ENCODE measurements around the gene CTLA4. TPM values are rescaled to one million over a fixed set of nuclear protein-coding genes. Genes with fewer than 3 reads are reported as not detected.
A peak's percentile ranks its signal among the peaks of the same experiment; 100 is the strongest.

The CTLA4 gene
- total RNA-seq, 2 experiments from 2014 or later: 121 to 127 TPM

DNA sequence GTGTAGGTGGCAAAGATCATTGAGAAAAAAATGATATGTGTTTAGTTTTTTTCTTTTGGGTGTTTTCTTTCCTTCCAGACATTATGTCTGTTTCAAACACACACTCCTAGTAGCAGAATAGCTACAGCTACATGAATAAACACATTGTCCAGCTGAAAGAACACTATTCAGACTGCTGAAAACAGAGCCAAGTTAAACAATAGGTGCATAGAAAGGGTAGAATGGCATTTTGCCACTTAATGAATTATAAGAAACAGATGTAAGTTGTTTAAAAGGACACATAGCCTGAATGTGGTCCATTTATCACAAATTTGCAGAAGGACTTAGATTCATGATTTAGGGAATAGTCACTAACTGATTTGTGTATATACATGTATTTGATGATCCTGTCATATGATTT, 20.1 kb downstream of the CTLA4 start:
- no peak for ATAC-seq
- peaks cover 67% of the 10 kb centered on the region for H3K4me1 Mint-ChIP-seq
- H3K27ac Mint-ChIP-seq: peak overlapping the region; percentile 68
- peaks cover 4% of the 10 kb centered on the region for H3K27me3 Mint-ChIP-seq
- intact Hi-C loops (cut with DNase I, micrococcal nuclease): loop anchor here (2.0 to 10.0 kb wide), 3 partner anchors 47 to 653 kb away; partner anchors contain the start of gene CYP20A1 (in 1 of the 2)
- DNase-seq: no peak
- H3K9me3 Mint-ChIP-seq (ENCODE audit: low read depth): no peaks in the 10 kb centered on the region
- H3K36me3 Mint-ChIP-seq (ENCODE audit: low read depth): peaks cover 2% of the 10 kb centered on the region
- POLR2A ChIA-PET: interaction anchor here (0.6 to 2.6 kb wide), 9 partner anchors 10 to 158 kb away, joined by 3 to 81 read pairs (median 6); partner anchors contain the start of gene CTLA4
- H3K4me3 Mint-ChIP-seq: no peak overlapping the region
- CTCF ChIA-PET: interaction anchor here (0.9 to 2.8 kb wide), 10 partner anchors 10 to 147 kb away, joined by 3 to 40 read pairs (median 5); partner anchors contain the start of genes CTLA4 and ICOS

- peaks cover 2% of the 10 kb centered on the region for H3K36me3 Mint-ChIP-seq (ENCODE audit: low read depth)
- DNase-seq (no peak), ATAC-seq (no peak)
- intact Hi-C loops (cut with DNase I, micrococcal nuclease): loop anchor here in 1 of 2 experiments (5.0 to 10.0 kb wide), 2 partner anchors 108 to 655 kb away; partner anchors contain the start of gene CYP20A1
- peak overlapping the region; percentile 88 for H3K27ac Mint-ChIP-seq
- H3K9me3 Mint-ChIP-seq (ENCODE audit: low read depth): no peaks in the 10 kb centered on the region
- no peak overlapping the region for H3K4me3 Mint-ChIP-seq
- POLR2A ChIA-PET: interaction anchor here (0.7 to 1.2 kb wide), 2 partner anchors 18 to 22 kb away, joined by 3 read pairs; partner anchors contain the start of gene CTLA4
- peaks cover 4% of the 10 kb centered on the region for H3K27me3 Mint-ChIP-seq
- CTCF ChIA-PET: interaction anchor here (0.6 to 1.3 kb wide), 5 partner anchors 14 to 149 kb away, joined by 3 to 7 read pairs (median 3); no protein-coding TSS in a partner anchor
- H3K4me1 Mint-ChIP-seq: peaks cover 81% of the 10 kb centered on the region
Observed at GRCh38 chr2:203889542-203889941, 22.0 kb downstream of the CTLA4 start.

DNA sequence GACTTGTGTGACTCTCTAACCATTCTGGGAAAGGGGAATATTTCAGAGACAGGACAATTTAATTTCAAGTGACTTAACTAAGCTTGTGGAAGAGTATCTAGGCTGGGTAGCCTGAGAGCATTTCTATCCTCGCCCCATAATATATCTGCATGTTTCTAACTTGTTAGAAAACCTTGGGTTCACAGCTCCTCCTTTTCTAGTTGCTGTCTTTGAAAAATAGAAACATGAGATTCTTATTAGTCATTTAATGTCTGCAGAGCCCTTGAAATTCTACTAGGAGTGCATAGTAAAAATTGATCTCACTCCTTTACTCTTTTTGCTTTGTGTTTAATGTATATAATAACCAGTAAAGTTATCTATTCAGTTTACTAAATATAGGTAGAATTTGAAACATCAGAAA, 22.4 kb downstream of the CTLA4 start:
- Mint-ChIP-seq H3K9me3 (ENCODE audit: low read depth) (no peaks in the 10 kb centered on the region), H3K4me1 (peaks cover 85% of the 10 kb centered on the region), H3K4me3 (no peak overlapping the region), H3K27ac (peak overlapping the region; percentile 88), H3K36me3 (ENCODE audit: low read depth) (peaks cover 2% of the 10 kb centered on the region), H3K27me3 (peaks cover 4% of the 10 kb centered on the region)
- DNase-seq (no peak), ATAC-seq (peak; percentile 7)
- intact Hi-C loops (cut with DNase I, micrococcal nuclease): loop anchor here (2.0 to 10.0 kb wide), 6 partner anchors 78 to 655 kb away; partner anchors contain the start of gene CYP20A1 (in 1 of the 2)
- CTCF ChIA-PET: interaction anchor here (0.8 to 1.3 kb wide), 5 partner anchors 14 to 38 kb away, joined by 3 to 7 read pairs (median 3); no protein-coding TSS in a partner anchor
- POLR2A ChIA-PET: interaction anchor here (0.7 to 1.2 kb wide), 2 partner anchors 18 to 22 kb away, joined by 3 read pairs; partner anchors contain the start of gene CTLA4

- H3K36me3 Mint-ChIP-seq (ENCODE audit: low read depth): peaks cover 2% of the 10 kb centered on the region
Observed at GRCh38 chr2:203890733-203891132, 23.2 kb downstream of the CTLA4 start.

GRCh38 chr2:203891474-203891873, 23.9 kb downstream of the CTLA4 start:
- intact Hi-C loops (cut with DNase I, micrococcal nuclease): loop anchor here (1.0 to 5.0 kb wide), 10 partner anchors 19 to 314 kb away; partner anchors contain the start of gene CD28 (in 1 of the 2)
- H3K36me3 Mint-ChIP-seq (ENCODE audit: low read depth): peaks cover 2% of the 10 kb centered on the region
- peak overlapping the region; percentile 7 for H3K4me3 Mint-ChIP-seq
- H3K27me3 Mint-ChIP-seq: peaks cover 4% of the 10 kb centered on the region
- H3K27ac Mint-ChIP-seq: peak overlapping the region; percentile 78
- ATAC-seq (peak; percentile 66), DNase-seq (peak; percentile 78)
- ChIA-PET CTCF (interaction anchor here (0.7 to 1.2 kb wide), 5 partner anchors 18 to 65 kb away, joined by 3 to 5 read pairs (median 3); no protein-coding TSS in a partner anchor), POLR2A (interaction anchor here (0.5 to 1.4 kb wide), 8 partner anchors 12 to 166 kb away, joined by 3 to 13 read pairs (median 4); partner anchors contain the start of genes CTLA4 and ICOS)
- no peaks in the 10 kb centered on the region for H3K9me3 Mint-ChIP-seq (ENCODE audit: low read depth)
- H3K4me1 Mint-ChIP-seq: peaks cover 78% of the 10 kb centered on the region

More at GRCh38 chr2:203890733-203891132, 23.2 kb downstream of the CTLA4 start:
- intact Hi-C loops (cut with DNase I, micrococcal nuclease): loop anchor here (1.0 to 5.0 kb wide), 10 partner anchors 19 to 313 kb away; partner anchors contain the start of gene CD28 (in 1 of the 2)
- ChIA-PET POLR2A (interaction anchor here (0.5 to 1.4 kb wide), 9 partner anchors 11 to 165 kb away, joined by 3 to 13 read pairs (median 3); partner anchors contain the start of genes CTLA4 and ICOS), CTCF (interaction anchor here (0.9 to 1.3 kb wide), 5 partner anchors 17 to 30 kb away, joined by 3 to 7 read pairs (median 4); no protein-coding TSS in a partner anchor)
- ATAC-seq (no peak), DNase-seq (no peak)
- Mint-ChIP-seq H3K27me3 (peaks cover 4% of the 10 kb centered on the region), H3K9me3 (ENCODE audit: low read depth) (no peaks in the 10 kb centered on the region), H3K4me3 (no peak overlapping the region), H3K27ac (peak overlapping the region; percentile 88), H3K4me1 (peaks cover 81% of the 10 kb centered on the region)

GRCh38 chr2:203892207-203892606, 24.6 kb downstream of the CTLA4 start:
- intact Hi-C loops (cut with DNase I, micrococcal nuclease): loop anchor here in 1 of 2 experiments (5.0 kb wide), 3 partner anchors 80 to 315 kb away; no protein-coding TSS in a partner anchor
- Mint-ChIP-seq H3K27ac (peak overlapping the region; percentile 78), H3K9me3 (ENCODE audit: low read depth) (no peaks in the 10 kb centered on the region), H3K27me3 (peaks cover 4% of the 10 kb centered on the region), H3K4me3 (no peak overlapping the region), H3K4me1 (peaks cover 78% of the 10 kb centered on the region), H3K36me3 (ENCODE audit: low read depth) (peaks cover 2% of the 10 kb centered on the region)
- CTCF ChIA-PET: interaction anchor here (0.8 to 1.2 kb wide), 5 partner anchors 18 to 77 kb away, joined by 3 to 5 read pairs (median 3); no protein-coding TSS in a partner anchor
- POLR2A ChIA-PET: interaction anchor here (1.2 to 1.4 kb wide), 3 partner anchors 20 to 62 kb away, joined by 3 to 6 read pairs (median 5); no protein-coding TSS in a partner anchor
- DNase-seq (no peak), ATAC-seq (no peak)

DNA sequence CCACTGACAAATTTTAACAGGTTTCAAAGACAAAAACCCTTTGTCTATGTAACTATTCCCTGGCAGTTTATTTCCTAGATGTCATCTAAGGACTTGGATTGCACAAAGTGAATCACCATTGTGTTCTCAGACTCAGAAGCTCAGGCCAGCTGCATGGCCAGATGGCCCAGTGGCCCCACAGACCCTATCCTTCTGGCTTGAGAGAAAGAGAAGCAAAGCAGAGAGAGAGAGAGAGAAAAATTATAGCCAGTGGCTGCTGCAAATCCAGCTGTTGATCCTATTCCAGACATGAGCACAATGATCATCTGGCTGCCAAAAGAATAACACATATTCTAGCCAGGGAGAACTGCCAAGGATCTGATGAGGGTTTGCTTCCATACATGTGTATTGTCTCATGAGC, 25.8 kb downstream of the CTLA4 start:
- H3K4me3 Mint-ChIP-seq: peak overlapping the region; percentile 23
- CTCF ChIA-PET: interaction anchor here (0.8 to 1.0 kb wide), 2 partner anchors 21 to 658 kb away, joined by 3 to 6 read pairs; no protein-coding TSS in a partner anchor
- ATAC-seq: no peak
- H3K27me3 Mint-ChIP-seq: peaks cover 2% of the 10 kb centered on the region
- peaks cover under 1% of the 10 kb centered on the region for H3K36me3 Mint-ChIP-seq (ENCODE audit: low read depth)
- H3K27ac Mint-ChIP-seq: peak overlapping the region; percentile 85
- no peak for DNase-seq
- peaks cover 78% of the 10 kb centered on the region for H3K4me1 Mint-ChIP-seq
- intact Hi-C loops (cut with DNase I, micrococcal nuclease): loop anchor here in 1 of 2 experiments (5.0 kb wide), 3 partner anchors 81 to 316 kb away; no protein-coding TSS in a partner anchor
- POLR2A ChIA-PET: interaction anchor here (0.7 kb wide), 1 partner anchor 126 kb away, joined by 3 read pairs; no protein-coding TSS in a partner anchor
- no peaks in the 10 kb centered on the region for H3K9me3 Mint-ChIP-seq (ENCODE audit: low read depth)

GRCh38 chr2:203893840-203894239, 26.3 kb downstream of the CTLA4 start:
- DNase-seq (no peak), ATAC-seq (no peak)
- intact Hi-C loops (cut with DNase I, micrococcal nuclease): loop anchor here in 1 of 2 experiments (5.0 kb wide), 3 partner anchors 82 to 317 kb away; no protein-coding TSS in a partner anchor
- Mint-ChIP-seq H3K4me1 (peaks cover 80% of the 10 kb centered on the region), H3K36me3 (ENCODE audit: low read depth) (no peaks in the 10 kb centered on the region), H3K4me3 (no peak overlapping the region), H3K27ac (peak overlapping the region; percentile 78), H3K9me3 (ENCODE audit: low read depth) (no peaks in the 10 kb centered on the region), H3K27me3 (peaks cover 2% of the 10 kb centered on the region)
- ChIA-PET POLR2A (interaction anchor here (0.7 kb wide), 1 partner anchor 126 kb away, joined by 3 read pairs; no protein-coding TSS in a partner anchor), CTCF (no interaction called here)

DNA sequence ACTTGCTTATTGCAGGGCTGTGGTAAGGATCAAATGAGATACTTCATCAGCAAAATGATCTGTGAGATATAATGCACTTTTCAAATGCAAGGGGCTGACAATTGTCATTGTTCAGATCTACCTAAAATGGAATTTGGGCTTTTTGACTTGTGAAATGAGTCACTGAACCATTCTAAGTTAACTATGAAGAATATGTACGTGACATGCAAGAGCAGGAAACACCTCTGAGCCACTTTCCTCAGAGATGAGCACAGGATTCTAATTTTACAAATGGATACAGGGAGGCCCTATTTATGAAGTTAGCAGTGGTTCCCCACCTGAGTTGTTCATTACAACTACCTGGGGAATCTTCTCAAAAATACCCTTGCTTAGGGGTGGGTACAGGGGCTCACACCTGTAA, 26.7 kb downstream of the CTLA4 start:
- Mint-ChIP-seq H3K4me1 (peaks cover 79% of the 10 kb centered on the region), H3K27me3 (peaks cover 2% of the 10 kb centered on the region), H3K4me3 (no peak overlapping the region), H3K36me3 (ENCODE audit: low read depth) (no peaks in the 10 kb centered on the region), H3K27ac (peak overlapping the region; percentile 78), H3K9me3 (ENCODE audit: low read depth) (no peaks in the 10 kb centered on the region)
- intact Hi-C loops (cut with DNase I, micrococcal nuclease): loop anchor here in 1 of 2 experiments (5.0 kb wide), 3 partner anchors 82 to 317 kb away; no protein-coding TSS in a partner anchor
- ChIA-PET CTCF (interaction anchor here (1.0 kb wide), 1 partner anchor 30 kb away, joined by 4 read pairs; no protein-coding TSS in a partner anchor), POLR2A (interaction anchor here (0.6 to 1.2 kb wide), 2 partner anchors 23 to 24 kb away, joined by 3 to 4 read pairs; no protein-coding TSS in a partner anchor)
- ATAC-seq (peak; percentile 55), DNase-seq (no peak)

DNA sequence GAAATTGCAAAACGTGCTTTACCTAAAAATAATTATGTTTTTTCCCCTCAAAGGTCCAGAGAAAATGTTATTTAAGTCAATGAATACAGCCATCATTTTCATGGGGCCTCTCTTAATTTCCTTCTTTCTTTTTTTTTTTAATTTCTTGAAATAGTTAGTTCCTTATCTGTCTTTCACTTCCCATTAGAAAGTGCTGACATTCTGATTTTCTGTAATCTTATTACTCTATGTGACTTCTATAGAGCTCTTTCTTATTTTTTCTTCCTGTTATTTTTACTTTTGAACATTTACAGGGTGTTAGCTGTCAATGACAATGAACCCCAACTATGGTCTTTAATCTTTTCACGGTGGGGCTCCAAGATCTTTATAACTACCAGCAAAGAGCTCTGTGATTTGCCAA, 30.0 kb downstream of the CTLA4 start:
- Mint-ChIP-seq H3K36me3 (ENCODE audit: low read depth) (peaks cover 13% of the 10 kb centered on the region), H3K4me1 (peaks cover 49% of the 10 kb centered on the region), H3K27me3 (no peaks in the 10 kb centered on the region), H3K27ac (peak overlapping the region; percentile 70), H3K4me3 (no peak overlapping the region), H3K9me3 (ENCODE audit: low read depth) (peaks cover 14% of the 10 kb centered on the region)
- POLR2A ChIA-PET: interaction anchor here (0.6 to 2.1 kb wide), 6 partner anchors 11 to 200 kb away, joined by 3 to 10 read pairs (median 5); no protein-coding TSS in a partner anchor
- CTCF ChIA-PET: interaction anchor here (1.2 to 3.9 kb wide), 6 partner anchors 11 to 82 kb away, joined by 3 to 21 read pairs (median 6); no protein-coding TSS in a partner anchor
- ATAC-seq (no peak), DNase-seq (no peak)
- intact Hi-C loops (cut with DNase I, micrococcal nuclease): no loop called here

All from activated CD4-positive, alpha-beta T cell treated with anti-CD3 and anti-CD28 coated beads for 36 hours (primary cell).